PFSK-1 (cell line): ENCODE measurements around the gene COA8.

ENCODE experiments used
- POLR2AphosphoS5 ChIP-seq: IDR thresholded peaks from 2 replicates; pipeline ENCODE4 v1.6.1; 2012; ENCODE audit warnings: low read depth, mild to moderate bottlenecking, control low read depth, low read length, moderate library complexity
- SIN3A ChIP-seq: IDR thresholded peaks from 2 replicates; pipeline ENCODE4 v1.6.1; 2012; ENCODE audit warnings: mild to moderate bottlenecking, low read length, moderate library complexity, borderline replicate concordance; ENCODE audit not compliant: insufficient read depth
- TAF1 ChIP-seq: IDR thresholded peaks from 2 replicates; pipeline ENCODE4 v1.6.1; 2012; ENCODE audit warnings: low read length, control low read depth, borderline replicate concordance; ENCODE audit not compliant: insufficient read depth
- TF ChIP-seq, protein P1 (sequence below), 2 experiments: IDR thresholded peaks; 2 replicates each; pipeline versions ENCODE4 v1.6.1 to v1.8.0; 2011 to 2012; ENCODE audit warnings: low read depth in 2 of 2, low read length in 2 of 2, control low read depth in 1 of 2, inconsistent platforms in 1 of 2, mild to moderate bottlenecking in 1 of 2, moderate library complexity in 1 of 2; ENCODE audit not compliant: insufficient read depth in 1 of 2

DNA sequence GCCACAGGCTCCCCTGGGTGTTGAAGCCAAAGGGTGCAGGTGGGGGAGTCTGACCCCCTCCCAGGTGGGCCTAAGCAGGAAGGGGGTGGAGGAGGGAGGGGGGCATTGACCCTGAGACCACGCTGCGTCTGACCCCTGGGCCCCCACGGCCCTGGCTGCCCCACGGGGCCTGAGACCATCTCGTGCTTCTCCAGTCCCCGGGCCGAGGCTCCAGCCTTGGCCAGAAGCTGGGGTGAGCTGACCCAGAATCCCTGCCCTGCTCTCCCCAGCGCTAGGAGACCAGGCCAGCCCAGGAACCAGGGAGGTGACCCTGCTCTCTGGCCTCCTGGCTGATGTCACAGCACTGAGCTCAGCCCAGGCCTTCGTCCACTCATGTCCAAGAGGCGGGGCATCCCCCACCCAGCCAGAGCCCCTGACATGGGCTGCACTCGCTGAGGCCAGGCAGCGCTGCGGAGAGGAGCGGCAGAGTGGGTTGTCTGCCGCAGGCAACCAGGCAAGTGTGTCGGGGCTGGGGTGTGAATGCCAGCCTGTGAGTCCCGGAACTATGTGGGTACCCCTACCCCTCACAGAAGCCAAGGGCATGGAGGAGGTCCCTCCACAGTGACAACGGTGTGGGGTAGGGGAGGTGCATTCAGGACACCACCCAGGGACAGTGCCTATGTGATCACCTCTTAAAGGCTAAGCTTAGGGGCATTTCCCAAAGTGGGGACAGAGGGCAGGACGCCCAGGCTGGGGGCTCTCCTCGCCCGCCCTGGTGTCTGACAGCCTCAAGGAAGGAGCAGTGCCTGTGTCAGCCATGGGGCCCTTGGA is 27.5 kb upstream of the COA8 start:
- TF ChIP-seq POLR2AphosphoS5 (no peak), TAF1 (no peak), SIN3A (no peak)
- TF ChIP-seq, protein P1, sequence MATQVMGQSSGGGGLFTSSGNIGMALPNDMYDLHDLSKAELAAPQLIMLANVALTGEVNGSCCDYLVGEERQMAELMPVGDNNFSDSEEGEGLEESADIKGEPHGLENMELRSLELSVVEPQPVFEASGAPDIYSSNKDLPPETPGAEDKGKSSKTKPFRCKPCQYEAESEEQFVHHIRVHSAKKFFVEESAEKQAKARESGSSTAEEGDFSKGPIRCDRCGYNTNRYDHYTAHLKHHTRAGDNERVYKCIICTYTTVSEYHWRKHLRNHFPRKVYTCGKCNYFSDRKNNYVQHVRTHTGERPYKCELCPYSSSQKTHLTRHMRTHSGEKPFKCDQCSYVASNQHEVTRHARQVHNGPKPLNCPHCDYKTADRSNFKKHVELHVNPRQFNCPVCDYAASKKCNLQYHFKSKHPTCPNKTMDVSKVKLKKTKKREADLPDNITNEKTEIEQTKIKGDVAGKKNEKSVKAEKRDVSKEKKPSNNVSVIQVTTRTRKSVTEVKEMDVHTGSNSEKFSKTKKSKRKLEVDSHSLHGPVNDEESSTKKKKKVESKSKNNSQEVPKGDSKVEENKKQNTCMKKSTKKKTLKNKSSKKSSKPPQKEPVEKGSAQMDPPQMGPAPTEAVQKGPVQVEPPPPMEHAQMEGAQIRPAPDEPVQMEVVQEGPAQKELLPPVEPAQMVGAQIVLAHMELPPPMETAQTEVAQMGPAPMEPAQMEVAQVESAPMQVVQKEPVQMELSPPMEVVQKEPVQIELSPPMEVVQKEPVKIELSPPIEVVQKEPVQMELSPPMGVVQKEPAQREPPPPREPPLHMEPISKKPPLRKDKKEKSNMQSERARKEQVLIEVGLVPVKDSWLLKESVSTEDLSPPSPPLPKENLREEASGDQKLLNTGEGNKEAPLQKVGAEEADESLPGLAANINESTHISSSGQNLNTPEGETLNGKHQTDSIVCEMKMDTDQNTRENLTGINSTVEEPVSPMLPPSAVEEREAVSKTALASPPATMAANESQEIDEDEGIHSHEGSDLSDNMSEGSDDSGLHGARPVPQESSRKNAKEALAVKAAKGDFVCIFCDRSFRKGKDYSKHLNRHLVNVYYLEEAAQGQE (IDR thresholded peaks at IDR 0.05; ENCODE audit: insufficient read depth in 1 of 2, low read depth in 2 of 2, low read length in 2 of 2), result no peak
